Stomach (tissue), 4 donors: Measurements from ENCODE around the gene ZCCHC9.

Experiments
- CTCF ChIP-seq, 7 experiments: fragments of 450-650 bp in 4 of 7; fragments of 200-600 bp in 3 of 7; sonication (generic) in 3 of 7; IDR thresholded peaks; one replicate each; pipeline ENCODE4 v1.5.1; 2016 to 2019; ENCODE audit warnings: antibody characterized with exemption in 7 of 7, control low read depth in 2 of 7, mild to moderate bottlenecking in 1 of 7
- POLR2A ChIP-seq, 4 donors: fragments of 450-650 bp; IDR thresholded peaks; one replicate each; pipeline ENCODE4 v1.6.1; 2016; ENCODE audit warnings: antibody characterized with exemption in 4 of 4, control low read depth in 2 of 4, mild to moderate bottlenecking in 1 of 4, moderate library complexity in 1 of 4

GRCh38 chr5:81288021-81288433 lies 13.4 kb upstream of the ZCCHC9 start:
- TF ChIP-seq CTCF (IDR thresholded peaks at IDR 0.05) (no peak), POLR2A (IDR thresholded peaks at IDR 0.05) (no peak)
